ENCODE data around the gene STK11.

Gene STK11

GRCh38 chr19:1226522-1227303 lies 21.1 kb downstream of the STK11 start:
- no peak for DNase-seq

GRCh38 chr19:1227304-1228054 lies 21.9 kb downstream of the STK11 start:
- DNase-seq: no peak

GRCh38 chr19:1228161-1228957 lies 22.8 kb downstream of the STK11 start:
- DNase-seq: no peak

GRCh38 chr19:1229056-1229923 lies 23.7 kb downstream of the STK11 start:
- DNase-seq: no peak

DNA sequence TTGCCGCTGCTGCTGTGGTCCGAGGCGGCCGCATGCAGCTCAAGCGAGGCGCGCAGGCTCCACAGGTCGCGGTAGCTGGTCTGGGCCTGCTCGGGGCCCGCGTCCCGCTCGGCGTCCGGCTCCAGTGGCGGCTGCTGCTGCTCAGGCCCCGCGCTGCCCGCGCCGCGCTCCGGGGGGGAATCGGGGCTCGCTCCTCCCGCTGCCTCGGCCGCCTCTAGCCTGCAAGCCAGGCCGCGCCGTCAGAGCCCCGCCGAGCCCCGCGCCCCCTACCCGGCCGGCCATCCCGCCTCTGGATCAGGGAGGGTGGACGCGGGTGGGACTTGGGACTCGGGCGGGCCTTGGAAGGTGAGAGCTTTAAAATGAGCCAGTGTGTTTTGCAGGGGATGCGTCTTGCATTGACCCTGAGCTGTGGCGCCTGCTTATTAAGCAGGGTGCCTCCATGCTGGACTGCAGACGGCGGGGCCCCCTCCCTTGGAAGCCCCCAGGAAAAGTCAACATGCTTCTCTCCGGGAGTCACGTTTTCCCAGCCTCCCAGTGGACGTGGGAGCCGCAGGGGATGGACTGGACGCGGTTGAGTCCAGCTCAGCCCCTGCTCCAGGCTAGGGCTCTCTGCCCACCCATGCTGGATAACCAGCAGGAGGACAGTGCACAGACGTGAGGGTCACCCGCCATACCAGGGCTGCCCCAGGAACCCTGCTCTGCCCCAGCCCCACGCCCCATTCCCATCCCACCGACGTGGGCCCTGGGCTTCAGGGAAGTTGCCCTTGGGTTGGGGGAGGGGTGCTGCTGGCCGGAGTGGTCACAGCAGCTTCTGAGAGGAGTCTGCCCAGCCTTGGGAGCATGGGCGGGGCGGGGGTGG lies 24.6 kb downstream of the STK11 start:
- no peak for DNase-seq

DNA sequence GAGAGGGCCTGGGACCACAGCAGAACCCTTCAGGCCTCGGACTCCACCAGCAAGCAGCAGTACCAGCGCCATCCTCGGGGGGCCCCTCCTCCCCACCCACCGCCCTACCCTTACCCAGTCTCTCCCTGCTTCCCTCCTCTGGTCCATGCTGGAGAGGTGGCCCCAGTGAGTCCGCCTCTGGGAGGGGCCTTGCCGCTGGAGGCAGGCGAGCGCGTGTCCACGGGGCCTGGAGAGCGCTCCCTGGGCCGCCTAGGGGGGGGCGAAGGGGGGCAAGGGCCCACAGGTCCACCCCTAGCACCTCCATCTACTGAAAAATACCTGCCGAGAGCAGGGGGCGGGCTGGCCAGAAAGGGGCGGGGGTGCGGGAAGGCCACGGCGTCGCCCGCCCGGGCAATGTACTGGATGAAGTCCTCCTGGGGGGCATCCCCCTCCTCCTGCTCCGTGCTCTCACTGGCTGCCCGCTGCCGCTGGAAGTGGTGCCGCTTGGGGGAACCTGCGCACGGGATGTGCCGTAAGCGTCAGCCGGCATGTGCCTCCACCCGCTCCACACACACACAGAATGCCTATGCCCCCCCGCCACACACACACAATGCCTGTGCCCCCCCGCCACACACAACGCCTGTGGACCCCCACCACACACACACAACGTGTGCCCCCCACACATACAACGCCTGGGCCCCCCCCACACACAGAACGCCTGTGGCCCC lies 25.4 kb downstream of the STK11 start:
- DNase-seq: no peak

DNA sequence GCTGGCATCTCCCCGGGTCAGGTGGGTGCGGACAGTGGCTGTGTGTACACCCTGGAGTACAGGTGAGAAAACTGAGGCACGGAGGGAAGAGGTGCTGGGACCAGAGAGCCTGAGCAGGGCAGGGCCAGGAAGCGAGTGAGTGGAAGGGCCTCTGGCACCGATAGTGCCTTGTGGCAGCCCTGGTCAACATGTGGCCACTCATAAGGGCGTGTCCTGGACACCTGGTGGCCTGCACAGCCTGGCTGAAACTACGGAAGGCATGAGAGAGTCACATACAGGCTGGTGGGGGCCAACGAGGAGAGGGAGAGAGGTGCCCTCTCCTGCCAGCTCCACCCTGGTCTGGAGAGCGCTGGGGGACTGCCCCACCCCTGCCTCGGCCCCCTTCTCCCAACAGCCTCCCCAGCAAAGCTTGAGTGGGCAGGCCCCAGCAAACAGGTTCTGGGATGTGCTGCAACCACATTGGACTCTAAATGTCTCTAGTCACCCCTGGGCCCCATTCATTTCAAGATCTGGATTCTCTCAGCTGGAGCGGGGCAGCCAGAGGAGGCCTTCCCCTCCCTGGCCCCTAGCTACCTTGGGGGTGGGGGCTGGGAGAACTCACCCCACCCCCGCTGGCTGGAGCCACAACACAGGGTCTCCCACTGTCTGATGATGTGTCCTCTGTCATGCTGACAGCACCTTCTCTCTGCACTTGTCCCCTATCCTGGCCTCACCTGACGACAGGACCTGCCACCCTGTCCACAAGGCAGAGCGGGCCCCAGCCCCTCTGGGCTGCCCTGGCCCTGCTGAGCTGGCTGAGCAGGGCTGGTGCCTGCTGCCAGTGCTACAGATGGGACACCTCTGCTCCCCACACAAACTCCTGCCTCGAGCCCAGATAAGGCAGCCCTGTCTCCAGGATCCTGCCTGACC lies 26.4 kb downstream of the STK11 start:
- no peak for DNase-seq

GRCh38 chr19:1232652-1233072 lies 27.1 kb downstream of the STK11 start:
- no peak for DNase-seq

GRCh38 chr19:1233115-1233667 lies 27.6 kb downstream of the STK11 start:
- DNase-seq: no peak

- DNase-seq: no peak
Observed at GRCh38 chr19:1234051-1234954, 28.7 kb downstream of the STK11 start.

DNA sequence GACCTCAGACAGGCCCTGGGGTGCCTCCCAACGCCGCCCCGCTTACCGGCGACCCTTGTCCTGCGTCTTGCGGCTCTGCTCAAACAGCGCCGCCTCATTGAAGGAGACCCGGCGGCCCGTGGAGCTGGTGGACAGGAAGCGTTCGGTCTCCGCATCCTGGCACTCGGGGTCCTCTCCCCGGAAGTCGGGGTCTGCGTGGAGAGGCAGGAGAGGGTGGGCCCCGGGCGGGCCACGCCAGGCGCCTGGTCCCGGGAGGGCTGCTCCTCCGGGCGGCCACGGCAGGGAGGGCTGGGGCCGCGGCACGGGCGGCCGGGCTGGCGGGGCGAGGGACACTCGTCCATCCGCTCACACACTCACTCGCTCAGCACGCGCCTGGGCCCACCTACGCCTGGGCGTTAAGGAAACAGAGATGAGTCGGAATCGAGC lies 29.4 kb downstream of the STK11 start:
- no peak for DNase-seq

DNA sequence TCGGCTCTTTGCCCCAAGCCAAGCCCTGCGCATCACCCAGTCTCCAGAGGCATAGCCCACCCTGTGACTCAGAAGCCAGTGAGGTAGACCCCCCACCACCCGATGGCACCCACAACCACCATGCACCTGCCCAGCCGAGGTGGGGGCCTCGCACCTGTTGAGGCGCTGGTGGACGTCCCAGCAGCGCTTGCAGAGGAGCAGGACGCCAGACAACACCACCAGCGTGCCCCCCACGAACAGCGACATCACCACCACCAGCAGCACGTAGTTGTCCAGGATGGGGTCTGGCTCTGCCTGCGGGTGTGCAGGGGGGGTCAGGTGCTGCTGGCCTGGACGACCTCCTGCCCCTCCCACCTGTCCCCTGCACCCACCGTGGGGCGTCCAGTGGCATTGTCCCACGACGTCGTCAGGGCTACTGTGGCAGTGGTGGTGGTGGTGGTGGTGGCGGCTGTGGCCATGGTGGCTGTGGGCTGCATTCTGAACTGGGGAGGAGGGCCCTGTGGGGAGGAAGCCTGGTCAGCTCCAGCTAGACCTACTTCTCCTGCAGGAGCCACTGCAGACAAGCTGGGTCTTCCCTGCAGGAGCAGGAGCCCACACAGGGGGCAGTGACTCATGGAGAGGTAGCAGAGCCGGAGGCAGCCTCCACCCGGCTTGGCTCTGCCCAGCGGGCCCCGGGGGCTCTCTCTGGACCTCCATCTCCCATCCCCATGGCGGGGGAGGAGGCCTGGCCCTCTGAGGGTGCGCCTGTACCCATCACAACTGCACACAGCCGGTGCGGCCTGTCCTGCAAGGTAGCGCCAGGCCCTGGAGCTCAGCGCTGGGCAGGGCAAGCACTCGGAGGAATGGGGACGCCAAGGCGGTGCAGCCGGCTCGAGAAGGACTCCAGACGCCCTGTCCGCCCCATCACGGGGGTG lies 30.3 kb downstream of the STK11 start:
- DNase-seq: no peak

DNA sequence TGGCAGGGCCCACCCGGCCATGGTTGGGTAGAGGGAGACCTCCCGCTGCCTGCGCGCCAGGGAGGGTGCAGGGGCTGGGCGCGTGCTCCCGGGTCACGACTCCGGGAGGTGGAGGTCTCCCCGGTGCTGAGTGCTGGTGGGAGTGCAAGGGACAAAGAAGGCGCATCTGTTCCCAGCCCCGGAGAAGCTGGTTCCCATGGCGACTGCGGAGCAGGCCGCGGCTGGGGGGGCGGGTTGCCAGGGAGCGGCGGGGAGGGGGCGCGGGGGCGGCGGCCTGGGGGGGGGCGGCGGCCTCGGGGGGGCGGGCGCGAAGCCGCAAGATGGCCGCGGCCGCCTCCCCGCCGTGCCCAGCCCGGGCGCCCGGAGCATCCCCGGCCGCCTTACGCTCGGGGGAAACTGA lies 31.0 kb downstream of the STK11 start:
- no peak for DNase-seq

DNA sequence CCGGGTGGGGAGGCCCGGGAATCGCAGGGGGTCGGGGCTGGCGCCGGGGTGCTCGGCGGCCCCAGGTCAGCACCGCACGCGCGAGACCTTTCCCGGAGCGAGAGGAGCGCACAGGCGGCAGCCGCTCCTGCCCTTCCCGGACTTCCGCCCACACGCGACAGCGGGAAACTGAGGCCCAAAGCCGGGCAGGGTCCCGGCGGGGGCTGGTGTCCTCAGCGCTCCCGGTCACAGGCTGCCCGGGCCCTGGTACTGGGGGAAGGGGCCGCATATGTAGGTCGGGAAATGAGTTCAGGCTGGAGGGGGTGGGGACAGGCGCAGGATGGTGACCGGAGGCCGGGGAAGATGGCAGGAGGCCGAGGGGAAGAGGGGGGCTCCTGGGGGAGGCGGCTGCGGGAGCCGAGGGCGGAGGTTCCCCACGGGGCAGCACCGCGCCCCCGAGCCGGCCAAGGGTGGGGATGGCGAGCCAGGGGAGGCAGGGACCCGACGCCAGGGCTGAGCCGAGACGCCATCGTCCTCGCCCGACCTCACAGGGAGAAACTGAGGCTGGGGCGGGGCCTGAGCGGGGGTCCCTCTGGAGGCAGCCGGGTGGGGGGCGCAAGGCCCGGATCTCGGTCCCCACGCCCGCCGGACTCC lies 31.6 kb downstream of the STK11 start:
- DNase-seq: no peak

GRCh38 chr19:1237754-1238368 lies 32.3 kb downstream of the STK11 start, which contains the start of gene CBARP:
Gene CBARP (minus strand): TSS chr19:1238005. CDS start chr19:1236100, 1,905 bp downstream.
- no peak for DNase-seq
